Astrocyte of the spinal cord (primary cell): ENCODE results near the gene IL26.
A peak's percentile ranks its signal among the peaks of the same experiment; 100 is the strongest.

ENCODE experiments used
- DNase-seq: peaks from one replicate; pipeline ENCODE4 v3.0.0; 2011; ENCODE audit warnings: low read depth, low spot score
- H3K4me3 ChIP-seq: 2 replicates; pipeline ENCODE4 v1.5.1; 2011; ENCODE audit warnings: low read depth, mild to moderate bottlenecking, low read length, moderate library complexity
- CTCF ChIP-seq: IDR thresholded peaks from 2 replicates; pipeline ENCODE4 v1.5.1; 2012; ENCODE audit warnings: low read depth, mild to moderate bottlenecking, low read length, inconsistent platforms
- in situ Hi-C: cut with HindIII; loops from 2 replicates; pipeline ENCODE4 v1.10.0; 2017; ENCODE audit warnings: low sequenced_read_pairs

Gene IL26

DNA sequence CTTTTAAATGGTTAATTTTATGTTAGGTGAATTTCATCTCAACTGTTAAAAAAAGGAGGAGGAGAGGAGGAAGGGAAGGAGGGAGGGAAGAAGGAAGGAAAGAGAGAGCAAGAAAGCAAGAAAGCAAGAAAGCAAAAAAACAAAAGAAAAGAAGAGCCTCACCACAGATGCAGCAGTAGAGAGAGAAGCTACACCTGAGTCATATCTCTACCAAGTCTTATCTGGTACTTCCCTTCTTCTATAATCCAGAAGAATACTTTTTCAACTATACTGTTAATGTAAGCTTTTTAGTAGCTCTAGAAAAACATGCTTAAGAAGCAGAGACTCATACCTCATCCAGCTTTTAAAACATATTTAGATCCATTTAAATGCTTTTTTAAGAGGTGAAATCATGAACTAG is 5.6 kb upstream of the IL26 start:
- no peak overlapping the region for H3K4me3 ChIP-seq
- no peak for TF ChIP-seq CTCF
- DNase-seq: no peak
- in situ Hi-C loops: no loop called here

- in situ Hi-C loops: no loop called here
- DNase-seq: no peak
- TF ChIP-seq CTCF: no peak
- no peak overlapping the region for H3K4me3 ChIP-seq
Measured at GRCh38 chr12:68229956-68230355, 4.3 kb upstream of the IL26 start.

DNA sequence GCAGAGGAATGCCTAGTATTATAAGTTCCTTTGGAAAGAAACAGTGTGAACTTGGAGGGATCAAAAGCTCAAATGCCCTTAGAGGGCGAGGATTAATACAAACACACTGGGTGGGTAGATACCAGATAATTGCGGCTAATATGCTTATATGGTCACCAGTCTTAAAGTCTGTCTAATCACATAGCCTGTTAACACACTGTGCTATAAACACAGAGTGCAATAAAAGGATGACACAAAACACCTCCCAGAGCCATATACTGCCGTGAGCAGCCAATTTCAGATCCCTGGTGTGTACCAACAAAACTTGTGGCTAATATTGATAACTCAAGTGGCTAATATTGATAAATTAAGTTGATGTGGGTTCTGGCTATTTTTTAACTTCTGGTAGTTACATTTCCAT is 1.7 kb upstream of the IL26 start:
- no peak for DNase-seq
- no peak for TF ChIP-seq CTCF
- in situ Hi-C loops: no loop called here
- no peak overlapping the region for H3K4me3 ChIP-seq

DNA sequence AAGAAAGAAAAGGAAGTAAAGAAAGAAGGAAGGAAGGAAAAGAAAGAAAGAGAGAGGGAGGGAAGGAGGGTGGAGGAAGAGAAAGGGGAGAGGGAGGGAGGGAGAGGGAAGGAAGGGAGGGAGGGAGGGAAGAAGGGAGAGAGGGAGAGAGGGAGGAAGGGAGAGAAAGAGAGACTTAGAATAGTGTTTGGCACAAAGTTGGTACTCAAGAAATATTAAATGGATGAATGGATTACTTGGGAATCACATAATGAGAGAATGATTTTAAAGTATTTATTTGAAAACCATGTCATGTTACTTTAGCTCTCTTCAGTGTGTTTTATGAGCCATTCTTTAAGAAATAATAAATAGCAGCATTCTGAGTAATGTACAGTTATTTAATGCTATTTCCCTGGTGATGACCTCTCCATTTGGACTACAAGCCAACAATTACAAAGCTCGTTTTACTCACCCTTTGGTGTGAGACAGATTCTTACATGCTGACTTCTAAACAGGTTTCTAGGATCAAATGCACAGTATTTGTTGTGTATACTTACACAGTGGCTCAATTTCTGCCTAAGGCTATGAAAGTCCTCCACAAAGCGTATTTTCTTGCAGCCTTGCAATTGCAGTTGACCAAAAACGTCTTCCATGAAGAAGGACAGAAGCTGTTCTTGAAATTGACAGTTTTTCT is 861 bp downstream of the IL26 start:
- DNase-seq: peak; percentile 84
- in situ Hi-C loops: no loop called here
- H3K4me3 ChIP-seq: no peak overlapping the region
- TF ChIP-seq CTCF: no peak

DNA sequence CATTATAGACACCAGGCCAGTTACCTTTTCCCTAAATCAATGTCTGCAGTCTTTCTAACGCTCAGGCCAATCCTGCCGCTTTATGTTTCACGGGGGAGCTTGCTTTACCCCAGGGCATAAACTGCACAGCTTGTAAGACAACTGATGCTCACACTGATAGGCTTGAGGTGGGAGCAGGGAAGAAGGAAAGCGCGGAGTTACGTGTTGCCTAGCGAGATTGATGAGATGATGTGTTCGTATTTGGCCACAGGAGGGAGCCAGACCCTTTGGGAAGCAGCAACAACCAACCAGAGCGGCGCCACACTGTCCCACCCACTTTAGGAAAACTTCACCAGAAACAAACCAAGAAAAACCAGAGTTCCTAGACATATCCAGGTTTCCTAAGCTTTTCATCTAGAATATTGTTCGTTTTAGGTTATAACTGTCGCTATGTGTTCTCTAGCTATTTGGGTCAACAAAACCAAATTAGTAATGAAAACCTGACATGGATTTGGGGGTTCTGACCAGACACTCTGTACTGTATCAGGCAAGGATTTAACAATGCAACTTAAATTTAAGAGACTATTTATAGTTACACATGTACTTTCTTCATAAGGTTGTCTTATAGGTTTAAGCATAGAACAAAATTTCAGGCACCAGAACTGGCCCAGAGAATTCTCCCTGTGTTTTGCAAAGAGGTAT is 2.4 kb downstream of the IL26 start:
- in situ Hi-C loops: no loop called here
- DNase-seq: peak; percentile 85
- TF ChIP-seq CTCF: peak; percentile 76
- no peak overlapping the region for H3K4me3 ChIP-seq

DNA sequence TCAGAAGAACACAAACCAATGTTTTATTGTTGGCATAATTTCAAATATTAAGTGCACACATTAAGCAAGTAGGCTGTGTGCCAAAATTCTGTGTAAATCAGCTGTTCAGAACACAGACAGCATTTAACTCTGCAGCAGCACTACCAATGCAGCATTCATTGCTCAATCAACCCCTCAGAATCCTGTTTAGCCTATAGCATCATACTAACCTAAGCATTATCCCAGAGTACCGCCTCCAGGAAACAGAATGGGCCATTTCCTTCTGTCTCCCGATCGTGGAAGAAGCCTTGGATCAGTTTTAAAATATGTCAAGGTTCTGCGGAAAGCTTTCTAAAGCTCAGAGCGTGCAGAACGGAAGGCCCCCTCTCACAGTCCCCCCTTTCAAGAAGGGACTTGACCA is 3.3 kb downstream of the IL26 start:
- no peak for DNase-seq
- no peak overlapping the region for H3K4me3 ChIP-seq
- TF ChIP-seq CTCF: no peak
- in situ Hi-C loops: no loop called here
